Lower lobe of right lung (tissue), 2 donors: ENCODE results near the gene NKAIN4. TPM values are rescaled to one million over a fixed set of nuclear protein-coding genes. Genes with fewer than 3 reads are reported as not detected.

Source experiments
- ATAC-seq, 2 donors: fragments of 200-7000 bp; cut with Tn5 transposase; one replicate each; pipeline ENCODE4 v1.9.1; 2020 to 2022; ENCODE audit warnings: mild to moderate bottlenecking in 2 of 2, moderate library complexity in 2 of 2
- DNase-seq: peaks from one replicate; pipeline ENCODE4 v3.0.0-alpha.2; 2020
- H3K27ac ChIP-seq: fragments of 200-600 bp; one replicate; pipeline ENCODE4 v1.8.0; 2022
- H3K27me3 ChIP-seq: fragments of 200-600 bp; one replicate; pipeline ENCODE4 v1.8.0; 2022; ENCODE audit warnings: low read depth
- H3K36me3 ChIP-seq: fragments of 200-600 bp; one replicate; pipeline ENCODE4 v1.8.0; 2022; ENCODE audit warnings: mild to moderate bottlenecking
- H3K4me1 ChIP-seq: fragments of 200-600 bp; one replicate; pipeline ENCODE4 v1.8.0; 2022
- H3K4me3 ChIP-seq: fragments of 200-600 bp; one replicate; pipeline ENCODE4 v1.8.0; 2022; ENCODE audit warnings: mild to moderate bottlenecking
- H3K9me3 ChIP-seq: fragments of 200-600 bp; one replicate; pipeline ENCODE4 v1.8.0; 2022
- intact Hi-C: fragments of 100-400 bp; cut with DNase I; formaldehyde crosslinking; loops from one replicate; pipeline ENCODE4 v1.11.0; 2022
- total RNA-seq: library from RNA; stranded (reverse); fragmentation: NEBNext Ultra II Directional; extraction: Animal tissue kit (Norgen Biotek cat#: 25700); gene quantifications from one replicate; pipeline ENCODE4 v1.2.1, GENCODE V29; 2021
- TF ChIP-seq, protein P1 (sequence below): fragments of 200-600 bp; IDR thresholded peaks from one replicate; pipeline ENCODE4 v1.8.0; 2022; ENCODE audit warnings: antibody characterized with exemption, mild to moderate bottlenecking
- donor health status: DM: no; HTN: yes; CAD: no; lungs with severe emphysema.

The NKAIN4 gene
- total RNA-seq, 1 donor from 2014 or later = not detected

DNA sequence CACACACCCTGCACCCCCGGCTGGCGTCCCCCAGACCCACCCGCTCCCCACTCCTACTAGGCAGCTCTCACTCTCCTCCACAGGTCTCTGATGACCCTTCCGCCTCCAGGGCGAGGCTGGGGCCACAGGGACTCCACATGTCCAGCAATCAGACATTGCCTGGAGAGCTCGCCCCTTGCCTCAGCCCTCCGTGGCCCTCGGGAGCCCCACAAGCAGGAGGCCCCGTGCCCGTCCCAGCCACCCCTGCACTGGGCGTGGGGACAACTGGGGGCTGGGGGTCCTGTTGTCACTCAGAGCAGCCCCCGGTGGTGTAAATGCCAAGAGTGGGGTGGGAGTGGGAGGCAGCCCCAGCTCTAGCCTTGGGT lies 40.3 kb upstream of the NKAIN4 start:
- TF ChIP-seq, protein P1, sequence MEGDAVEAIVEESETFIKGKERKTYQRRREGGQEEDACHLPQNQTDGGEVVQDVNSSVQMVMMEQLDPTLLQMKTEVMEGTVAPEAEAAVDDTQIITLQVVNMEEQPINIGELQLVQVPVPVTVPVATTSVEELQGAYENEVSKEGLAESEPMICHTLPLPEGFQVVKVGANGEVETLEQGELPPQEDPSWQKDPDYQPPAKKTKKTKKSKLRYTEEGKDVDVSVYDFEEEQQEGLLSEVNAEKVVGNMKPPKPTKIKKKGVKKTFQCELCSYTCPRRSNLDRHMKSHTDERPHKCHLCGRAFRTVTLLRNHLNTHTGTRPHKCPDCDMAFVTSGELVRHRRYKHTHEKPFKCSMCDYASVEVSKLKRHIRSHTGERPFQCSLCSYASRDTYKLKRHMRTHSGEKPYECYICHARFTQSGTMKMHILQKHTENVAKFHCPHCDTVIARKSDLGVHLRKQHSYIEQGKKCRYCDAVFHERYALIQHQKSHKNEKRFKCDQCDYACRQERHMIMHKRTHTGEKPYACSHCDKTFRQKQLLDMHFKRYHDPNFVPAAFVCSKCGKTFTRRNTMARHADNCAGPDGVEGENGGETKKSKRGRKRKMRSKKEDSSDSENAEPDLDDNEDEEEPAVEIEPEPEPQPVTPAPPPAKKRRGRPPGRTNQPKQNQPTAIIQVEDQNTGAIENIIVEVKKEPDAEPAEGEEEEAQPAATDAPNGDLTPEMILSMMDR = no peak
- no peaks in the 10 kb centered on the region for H3K9me3 ChIP-seq
- no peak for ATAC-seq
- no peak for DNase-seq
- no peak overlapping the region for H3K4me3 ChIP-seq
- H3K36me3 ChIP-seq = no peaks in the 10 kb centered on the region
- peaks cover 49% of the 10 kb centered on the region for H3K27me3 ChIP-seq
- intact Hi-C loops = no loop called here
- H3K4me1 ChIP-seq = no peaks in the 10 kb centered on the region
- no peak overlapping the region for H3K27ac ChIP-seq

DNA sequence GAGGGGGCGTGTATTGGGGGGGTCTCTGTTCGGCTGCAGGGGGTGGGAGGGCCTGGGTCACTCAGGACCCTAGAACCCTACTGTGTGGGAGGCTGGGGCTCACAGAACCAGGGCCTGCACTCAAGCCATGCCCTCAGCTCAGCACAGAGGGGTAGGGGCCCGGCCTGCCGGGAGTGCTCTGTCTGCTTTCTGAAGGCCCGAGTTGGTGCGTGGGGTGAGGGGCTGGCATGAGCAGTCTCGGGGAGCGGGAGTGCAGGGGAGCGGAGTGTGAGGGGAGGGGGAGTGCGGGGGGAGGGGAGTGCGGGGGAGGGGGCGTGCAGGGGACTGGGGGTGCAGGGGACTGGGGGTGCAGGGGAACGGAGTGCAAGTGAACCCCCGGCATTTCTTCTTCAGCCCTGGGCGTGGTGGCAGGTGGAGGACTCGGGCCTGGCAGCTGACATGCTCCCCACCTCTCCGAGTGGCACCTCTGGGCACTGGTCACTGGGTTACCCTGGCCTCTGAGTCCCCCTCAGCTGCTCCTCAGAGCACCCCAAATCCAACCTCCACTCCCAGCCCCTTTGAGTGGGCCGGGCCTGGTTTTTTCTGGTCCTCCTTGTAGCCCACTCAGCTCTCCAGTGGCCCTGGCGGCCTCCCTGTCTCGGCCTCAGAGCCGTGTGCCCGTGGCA lies 39.7 kb upstream of the NKAIN4 start:
- Histone ChIP-seq H3K27me3 (peaks cover 44% of the 10 kb centered on the region), H3K36me3 (peaks cover 4% of the 10 kb centered on the region), H3K4me3 (no peak overlapping the region), H3K9me3 (no peaks in the 10 kb centered on the region), H3K27ac (no peak overlapping the region), H3K4me1 (no peaks in the 10 kb centered on the region)
- no peak for ATAC-seq
- DNase-seq = no peak
- intact Hi-C loops = no loop called here
- TF ChIP-seq, protein P1 = no peak

DNA sequence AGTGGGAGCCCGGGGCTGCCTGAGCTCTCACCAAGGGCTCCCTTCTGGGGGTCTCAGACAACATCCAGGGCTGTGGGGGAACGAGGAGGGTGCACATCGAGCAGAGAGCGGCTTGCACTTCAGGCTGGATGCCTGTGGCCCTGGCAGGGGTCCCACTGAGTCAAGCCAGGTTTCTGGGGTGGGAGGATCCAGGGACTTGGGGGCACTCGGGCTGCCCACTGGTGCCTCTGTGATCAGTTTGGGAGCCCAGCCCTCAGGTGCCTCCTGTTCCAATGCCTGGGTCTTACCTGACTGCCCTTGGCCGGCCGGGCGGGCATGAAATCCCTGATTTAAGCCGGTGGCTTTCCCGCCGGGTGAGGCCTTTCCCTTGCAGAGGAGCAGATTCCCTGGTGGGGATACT lies 39.2 kb upstream of the NKAIN4 start:
- Histone ChIP-seq H3K4me1 (no peaks in the 10 kb centered on the region), H3K9me3 (no peaks in the 10 kb centered on the region), H3K4me3 (no peak overlapping the region), H3K27ac (no peak overlapping the region), H3K36me3 (peaks cover 9% of the 10 kb centered on the region), H3K27me3 (peaks cover 39% of the 10 kb centered on the region)
- DNase-seq (no peak), ATAC-seq (no peak)
- TF ChIP-seq, protein P1 = no peak
- intact Hi-C loops = no loop called here

DNA sequence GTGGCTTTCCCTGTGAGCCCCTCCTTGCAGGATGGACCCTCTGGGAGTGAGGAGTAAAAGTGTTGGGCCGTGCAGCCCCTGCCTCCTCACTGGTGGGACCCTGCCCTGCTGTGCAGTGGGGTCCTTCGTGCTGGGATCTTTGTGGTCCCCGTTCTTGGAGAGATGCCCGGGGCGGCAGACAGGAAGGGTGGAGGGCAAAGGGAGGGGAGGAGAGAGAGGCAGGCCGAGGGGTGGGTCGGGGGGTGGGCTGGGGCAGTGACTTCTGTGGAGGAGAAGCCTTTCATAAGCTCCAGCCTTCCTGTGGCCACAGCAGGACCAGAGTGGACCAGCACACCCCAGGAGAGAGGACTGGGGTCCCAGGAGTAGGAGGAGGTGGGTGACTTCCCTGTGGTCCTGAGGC lies 38.6 kb upstream of the NKAIN4 start, which contains the start of gene COL20A1:
TSS of gene COL20A1 (plus strand) at position 283 of the 400 bp plus-strand sequence. CDS start 1,922 bp downstream, outside the sequence.
- no peak for ATAC-seq
- Histone ChIP-seq H3K4me3 (no peak within 1 kb of the TSS), H3K27me3 (peaks cover 33% of the 10 kb centered on the region), H3K27ac (no peak within 1 kb of the TSS), H3K36me3 (peaks cover 15% of the 10 kb centered on the region), H3K4me1 (no peaks in the 10 kb centered on the region), H3K9me3 (no peaks in the 10 kb centered on the region)
- DNase-seq = no peak
- intact Hi-C loops = no loop called here
- TF ChIP-seq, protein P1 = no peak

DNA sequence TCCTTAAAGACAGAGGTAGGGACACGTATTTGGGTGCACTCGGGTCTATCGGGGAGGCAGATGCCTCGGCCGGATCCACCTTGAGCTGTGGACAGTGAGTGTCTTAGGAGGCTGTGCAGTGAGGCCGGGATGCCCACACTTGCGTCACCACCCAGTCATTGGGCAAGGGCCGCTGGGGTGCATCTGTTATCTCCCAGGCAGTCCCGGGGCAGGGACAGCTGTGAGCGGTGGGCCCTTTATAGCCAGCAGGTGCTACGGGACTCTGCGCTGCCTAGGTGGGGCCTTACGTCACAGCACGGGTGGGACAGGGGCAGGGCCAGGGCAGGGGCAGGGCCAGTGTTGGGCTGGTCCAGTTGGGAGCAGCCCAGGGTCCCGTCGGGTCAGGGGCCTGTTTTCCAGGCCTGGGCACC lies 38.0 kb upstream of the NKAIN4 start:
- ATAC-seq (no peak), DNase-seq (no peak)
- peaks cover 21% of the 10 kb centered on the region for H3K36me3 ChIP-seq
- H3K27me3 ChIP-seq = peaks cover 27% of the 10 kb centered on the region
- no peaks in the 10 kb centered on the region for H3K4me1 ChIP-seq
- no peak overlapping the region for H3K27ac ChIP-seq
- TF ChIP-seq, protein P1 = no peak
- no peak overlapping the region for H3K4me3 ChIP-seq
- H3K9me3 ChIP-seq = no peaks in the 10 kb centered on the region
- intact Hi-C loops = no loop called here
